Measurements from ENCODE around the gene DOCK1.
A peak's percentile ranks its signal among the peaks of the same experiment; 100 is the strongest.
"Not testable (repeated sequence)": the region's sequence is repeated elsewhere in the genome, so short reads cannot be mapped to it uniquely, and the experiment has no call there.

DOCK1 gene

GRCh38 chr10:127278001-127278400 lies 372.8 kb downstream of the DOCK1 start:
- no peak for DNase-seq (ENCODE audit: low read depth)

GRCh38 chr10:127279334-127279774 lies 374.1 kb downstream of the DOCK1 start:
- DNase-seq (ENCODE audit: low read depth): no peak

- no peak for DNase-seq (ENCODE audit: low read depth)
Measured at GRCh38 chr10:127280446-127280845, 375.2 kb downstream of the DOCK1 start.

- DNase-seq (ENCODE audit: low read depth): no peak
Measured at GRCh38 chr10:127283017-127283416, 377.8 kb downstream of the DOCK1 start.

- no peak for DNase-seq (ENCODE audit: low read depth)
Measured at GRCh38 chr10:127283576-127283975, 378.3 kb downstream of the DOCK1 start.

- no peak for DNase-seq (ENCODE audit: low read depth)
Measured at GRCh38 chr10:127290850-127291249, 385.6 kb downstream of the DOCK1 start.

GRCh38 chr10:127291329-127291728 lies 386.1 kb downstream of the DOCK1 start:
- no peak for DNase-seq (ENCODE audit: low read depth)

GRCh38 chr10:127292888-127293287 lies 387.7 kb downstream of the DOCK1 start:
- DNase-seq (ENCODE audit: low read depth): no peak

GRCh38 chr10:127293640-127294039 lies 388.4 kb downstream of the DOCK1 start:
- DNase-seq (ENCODE audit: low read depth): no peak

- no peak for DNase-seq (ENCODE audit: low read depth)
Measured at GRCh38 chr10:127296696-127297095, 391.5 kb downstream of the DOCK1 start.

- peak; percentile 25 for DNase-seq (ENCODE audit: low read depth)
Measured at GRCh38 chr10:127298381-127298780, 393.2 kb downstream of the DOCK1 start.

- not testable (repeated sequence) for DNase-seq (ENCODE audit: low read depth)
Measured at GRCh38 chr10:127299192-127299591, 394.0 kb downstream of the DOCK1 start.

- no peak for DNase-seq (ENCODE audit: low read depth)
Measured at GRCh38 chr10:127299956-127300689, 394.9 kb downstream of the DOCK1 start.

- no peak for DNase-seq (ENCODE audit: low read depth)
Measured at GRCh38 chr10:127300868-127301321, 395.7 kb downstream of the DOCK1 start.

GRCh38 chr10:127302343-127302742 lies 397.1 kb downstream of the DOCK1 start:
- no peak for DNase-seq (ENCODE audit: low read depth)

GRCh38 chr10:127303105-127303504 lies 397.9 kb downstream of the DOCK1 start:
- no peak for DNase-seq (ENCODE audit: low read depth)

- DNase-seq (ENCODE audit: low read depth): no peak
Measured at GRCh38 chr10:127303746-127304145, 398.5 kb downstream of the DOCK1 start.

GRCh38 chr10:127306479-127306878 lies 401.3 kb downstream of the DOCK1 start:
- no peak for DNase-seq (ENCODE audit: low read depth)

GRCh38 chr10:127307338-127307737 lies 402.1 kb downstream of the DOCK1 start:
- no peak for DNase-seq (ENCODE audit: low read depth)

GRCh38 chr10:127308031-127308430 lies 402.8 kb downstream of the DOCK1 start:
- DNase-seq (ENCODE audit: low read depth): no peak

- peak; percentile 8 for DNase-seq (ENCODE audit: low read depth)
Measured at GRCh38 chr10:127309619-127310018, 404.4 kb downstream of the DOCK1 start.

GRCh38 chr10:127310430-127310829 lies 405.2 kb downstream of the DOCK1 start:
- DNase-seq (ENCODE audit: low read depth): no peak

GRCh38 chr10:127310923-127311322 lies 405.7 kb downstream of the DOCK1 start:
- DNase-seq (ENCODE audit: low read depth): no peak

Data from amniotic epithelial cell (primary cell).